HepG2 (cell line): ENCODE data around the gene PNPLA1.

ENCODE experiments used
- MYC ChIP-seq: sonication (generic); formaldehyde crosslinking; IDR thresholded peaks from 2 replicates; pipeline ENCODE4 v1.9.0; 2021; ENCODE audit warnings: missing genetic modification reagents, borderline replicate concordance
- TF ChIP-seq, protein P1 (sequence below): sonication (generic); formaldehyde crosslinking; IDR thresholded peaks from 2 replicates; pipeline ENCODE4 v1.4.0; 2020; ENCODE audit warnings: missing genetic modification reagents
- TF ChIP-seq, protein P2 (sequence below): sonication (generic); formaldehyde crosslinking; IDR thresholded peaks from 2 replicates; pipeline ENCODE4 v1.4.0; 2020; ENCODE audit warnings: missing genetic modification reagents

DNA sequence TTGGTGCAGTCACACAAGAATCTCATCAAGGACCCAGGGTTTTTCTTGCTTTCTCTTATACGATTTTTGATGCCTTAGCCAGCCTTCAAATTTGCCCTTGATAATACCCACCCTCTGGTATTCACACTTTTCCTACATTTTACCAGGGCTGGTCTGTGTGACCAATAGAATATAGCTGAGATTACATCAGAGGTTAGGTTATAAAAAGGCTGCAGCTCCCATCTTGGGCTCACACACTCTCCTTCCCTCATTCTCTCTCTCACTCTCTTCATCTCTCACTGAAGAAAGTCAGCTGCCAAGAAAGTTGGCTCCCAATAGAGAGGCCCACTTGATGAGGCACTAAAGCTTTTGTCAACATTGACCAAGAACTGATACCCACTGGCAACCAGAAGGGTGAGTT is 4.1 kb upstream of the PNPLA1 start:
- TF ChIP-seq, protein P1, sequence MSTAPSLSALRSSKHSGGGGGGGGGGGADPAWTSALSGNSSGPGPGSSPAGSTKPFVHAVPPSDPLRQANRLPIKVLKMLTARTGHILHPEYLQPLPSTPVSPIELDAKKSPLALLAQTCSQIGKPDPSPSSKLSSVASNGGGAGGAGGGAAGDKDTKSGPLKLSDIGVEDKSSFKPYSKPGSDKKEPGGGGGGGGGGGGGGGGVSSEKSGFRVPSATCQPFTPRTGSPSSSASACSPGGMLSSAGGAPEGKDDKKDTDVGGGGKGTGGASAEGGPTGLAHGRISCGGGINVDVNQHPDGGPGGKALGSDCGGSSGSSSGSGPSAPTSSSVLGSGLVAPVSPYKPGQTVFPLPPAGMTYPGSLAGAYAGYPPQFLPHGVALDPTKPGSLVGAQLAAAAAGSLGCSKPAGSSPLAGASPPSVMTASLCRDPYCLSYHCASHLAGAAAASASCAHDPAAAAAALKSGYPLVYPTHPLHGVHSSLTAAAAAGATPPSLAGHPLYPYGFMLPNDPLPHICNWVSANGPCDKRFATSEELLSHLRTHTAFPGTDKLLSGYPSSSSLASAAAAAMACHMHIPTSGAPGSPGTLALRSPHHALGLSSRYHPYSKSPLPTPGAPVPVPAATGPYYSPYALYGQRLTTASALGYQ (CRISPR knock-in tag): no peak
- no peak for TF ChIP-seq MYC
- TF ChIP-seq, protein P2, sequence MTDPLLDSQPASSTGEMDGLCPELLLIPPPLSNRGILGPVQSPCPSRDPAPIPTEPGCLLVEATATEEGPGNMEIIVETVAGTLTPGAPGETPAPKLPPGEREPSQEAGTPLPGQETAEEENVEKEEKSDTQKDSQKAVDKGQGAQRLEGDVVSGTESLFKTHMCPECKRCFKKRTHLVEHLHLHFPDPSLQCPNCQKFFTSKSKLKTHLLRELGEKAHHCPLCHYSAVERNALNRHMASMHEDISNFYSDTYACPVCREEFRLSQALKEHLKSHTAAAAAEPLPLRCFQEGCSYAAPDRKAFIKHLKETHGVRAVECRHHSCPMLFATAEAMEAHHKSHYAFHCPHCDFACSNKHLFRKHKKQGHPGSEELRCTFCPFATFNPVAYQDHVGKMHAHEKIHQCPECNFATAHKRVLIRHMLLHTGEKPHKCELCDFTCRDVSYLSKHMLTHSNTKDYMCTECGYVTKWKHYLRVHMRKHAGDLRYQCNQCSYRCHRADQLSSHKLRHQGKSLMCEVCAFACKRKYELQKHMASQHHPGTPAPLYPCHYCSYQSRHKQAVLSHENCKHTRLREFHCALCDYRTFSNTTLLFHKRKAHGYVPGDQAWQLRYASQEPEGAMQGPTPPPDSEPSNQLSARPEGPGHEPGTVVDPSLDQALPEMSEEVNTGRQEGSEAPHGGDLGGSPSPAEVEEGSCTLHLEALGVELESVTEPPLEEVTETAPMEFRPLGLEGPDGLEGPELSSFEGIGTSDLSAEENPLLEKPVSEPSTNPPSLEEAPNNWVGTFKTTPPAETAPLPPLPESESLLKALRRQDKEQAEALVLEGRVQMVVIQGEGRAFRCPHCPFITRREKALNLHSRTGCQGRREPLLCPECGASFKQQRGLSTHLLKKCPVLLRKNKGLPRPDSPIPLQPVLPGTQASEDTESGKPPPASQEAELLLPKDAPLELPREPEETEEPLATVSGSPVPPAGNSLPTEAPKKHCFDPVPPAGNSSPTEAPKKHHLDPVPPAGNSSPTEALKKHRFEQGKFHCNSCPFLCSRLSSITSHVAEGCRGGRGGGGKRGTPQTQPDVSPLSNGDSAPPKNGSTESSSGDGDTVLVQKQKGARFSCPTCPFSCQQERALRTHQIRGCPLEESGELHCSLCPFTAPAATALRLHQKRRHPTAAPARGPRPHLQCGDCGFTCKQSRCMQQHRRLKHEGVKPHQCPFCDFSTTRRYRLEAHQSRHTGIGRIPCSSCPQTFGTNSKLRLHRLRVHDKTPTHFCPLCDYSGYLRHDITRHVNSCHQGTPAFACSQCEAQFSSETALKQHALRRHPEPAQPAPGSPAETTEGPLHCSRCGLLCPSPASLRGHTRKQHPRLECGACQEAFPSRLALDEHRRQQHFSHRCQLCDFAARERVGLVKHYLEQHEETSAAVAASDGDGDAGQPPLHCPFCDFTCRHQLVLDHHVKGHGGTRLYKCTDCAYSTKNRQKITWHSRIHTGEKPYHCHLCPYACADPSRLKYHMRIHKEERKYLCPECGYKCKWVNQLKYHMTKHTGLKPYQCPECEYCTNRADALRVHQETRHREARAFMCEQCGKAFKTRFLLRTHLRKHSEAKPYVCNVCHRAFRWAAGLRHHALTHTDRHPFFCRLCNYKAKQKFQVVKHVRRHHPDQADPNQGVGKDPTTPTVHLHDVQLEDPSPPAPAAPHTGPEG (CRISPR knock-in tag): no peak
